Measurements from ENCODE around the gene CFL1. TPM values are rescaled to one million over a fixed set of nuclear protein-coding genes. Genes with fewer than 3 reads are reported as not detected.

Gene CFL1
- total RNA-seq, 1 experiment from 2014 or later, result 611 TPM

DNA sequence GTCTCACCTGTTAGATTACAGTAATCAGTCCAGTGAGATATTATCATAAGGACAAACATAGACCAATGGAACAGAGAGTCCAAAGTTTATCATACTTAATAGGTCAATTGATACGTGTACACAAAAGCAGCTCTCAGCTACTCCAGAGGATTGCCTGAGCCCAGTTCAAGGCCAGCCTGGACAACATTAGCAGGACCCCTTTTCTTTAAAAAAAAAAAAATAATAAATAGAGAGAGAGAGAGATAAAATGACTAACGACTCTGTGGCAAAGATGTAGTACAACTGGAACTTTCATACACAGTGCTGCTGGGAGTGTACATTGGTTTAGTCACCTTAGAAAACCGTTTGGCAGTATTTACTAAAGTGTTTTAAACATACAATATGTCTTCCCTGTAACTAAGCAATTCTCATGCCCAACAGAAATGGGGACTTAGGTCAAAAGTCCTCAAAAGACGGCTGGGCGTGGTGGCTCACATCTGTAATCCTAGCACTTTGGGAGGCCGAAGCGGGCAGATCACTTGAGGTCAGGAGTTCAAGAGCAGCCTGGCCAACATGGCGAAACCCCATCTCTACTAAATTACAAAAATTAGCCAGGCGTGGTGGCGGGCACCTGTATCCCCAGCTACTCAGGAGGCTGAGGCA lies 13.6 kb downstream of the CFL1 start:
- ChIA-PET POLR2A (interaction anchor here (1.1 kb wide), 1 partner anchor 132 kb away, joined by 3 read pairs; the partner anchor contains the start of gene KAT5), CTCF (interaction anchor here (0.9 to 2.2 kb wide), 3 partner anchors 15 to 133 kb away, joined by 3 to 4 read pairs (median 4); no protein-coding TSS in a partner anchor)
- Mint-ChIP-seq H3K27me3 (ENCODE audit: insufficient read depth, unreplicated experiment) (no peaks in the 10 kb centered on the region), H3K4me1 (ENCODE audit: insufficient read depth, unreplicated experiment) (no peaks in the 10 kb centered on the region), H3K4me3 (ENCODE audit: unreplicated experiment) (no peak overlapping the region), H3K36me3 (ENCODE audit: insufficient read depth, unreplicated experiment) (no peaks in the 10 kb centered on the region), H3K27ac (ENCODE audit: low read depth, unreplicated experiment) (no peak overlapping the region), H3K9me3 (ENCODE audit: unreplicated experiment) (no peaks in the 10 kb centered on the region)
- BruUV-seq (replicated peaks), result no TSS peak
- TF ChIP-seq, protein P1, sequence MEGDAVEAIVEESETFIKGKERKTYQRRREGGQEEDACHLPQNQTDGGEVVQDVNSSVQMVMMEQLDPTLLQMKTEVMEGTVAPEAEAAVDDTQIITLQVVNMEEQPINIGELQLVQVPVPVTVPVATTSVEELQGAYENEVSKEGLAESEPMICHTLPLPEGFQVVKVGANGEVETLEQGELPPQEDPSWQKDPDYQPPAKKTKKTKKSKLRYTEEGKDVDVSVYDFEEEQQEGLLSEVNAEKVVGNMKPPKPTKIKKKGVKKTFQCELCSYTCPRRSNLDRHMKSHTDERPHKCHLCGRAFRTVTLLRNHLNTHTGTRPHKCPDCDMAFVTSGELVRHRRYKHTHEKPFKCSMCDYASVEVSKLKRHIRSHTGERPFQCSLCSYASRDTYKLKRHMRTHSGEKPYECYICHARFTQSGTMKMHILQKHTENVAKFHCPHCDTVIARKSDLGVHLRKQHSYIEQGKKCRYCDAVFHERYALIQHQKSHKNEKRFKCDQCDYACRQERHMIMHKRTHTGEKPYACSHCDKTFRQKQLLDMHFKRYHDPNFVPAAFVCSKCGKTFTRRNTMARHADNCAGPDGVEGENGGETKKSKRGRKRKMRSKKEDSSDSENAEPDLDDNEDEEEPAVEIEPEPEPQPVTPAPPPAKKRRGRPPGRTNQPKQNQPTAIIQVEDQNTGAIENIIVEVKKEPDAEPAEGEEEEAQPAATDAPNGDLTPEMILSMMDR (IDR thresholded peaks at IDR 0.05; ENCODE audit: unreplicated experiment), result no peak
- intact Hi-C loops (cut with micrococcal nuclease), result no loop called here
- DNase-seq (ENCODE audit: unreplicated experiment), result no peak

DNA sequence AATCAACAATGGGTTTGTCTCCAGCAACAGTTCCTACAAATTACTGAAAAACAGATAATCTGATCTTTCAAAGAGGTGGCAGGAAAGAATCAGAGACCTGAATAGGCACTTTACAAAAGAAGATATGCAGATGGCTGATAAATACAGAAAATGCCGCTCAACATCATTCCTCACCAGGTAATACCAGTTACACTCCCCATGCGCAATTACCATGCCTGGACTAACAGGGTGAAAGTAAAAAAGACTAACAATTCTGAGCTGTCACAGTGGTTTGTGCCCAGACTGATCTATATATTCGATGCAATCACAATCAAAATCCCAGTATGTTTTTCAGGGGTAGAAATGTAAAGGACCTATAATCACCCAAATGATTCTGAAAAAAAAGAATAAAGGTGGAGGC lies 14.2 kb downstream of the CFL1 start:
- no peak for DNase-seq (ENCODE audit: unreplicated experiment)
- no TSS peak for BruUV-seq (replicated peaks)
- TF ChIP-seq, protein P1 (IDR thresholded peaks at IDR 0.05; ENCODE audit: unreplicated experiment), result no peak
- no peaks in the 10 kb centered on the region for H3K9me3 Mint-ChIP-seq (ENCODE audit: unreplicated experiment)
- intact Hi-C loops (cut with micrococcal nuclease), result no loop called here
- CTCF ChIA-PET, result interaction anchor here (1.0 to 2.3 kb wide), 3 partner anchors 14 to 132 kb away, joined by 4 to 7 read pairs (median 4); no protein-coding TSS in a partner anchor
- no peak overlapping the region for H3K27ac Mint-ChIP-seq (ENCODE audit: low read depth, unreplicated experiment)
- POLR2A ChIA-PET, result interaction anchor here (1.1 to 1.9 kb wide), 2 partner anchors 15 to 131 kb away, joined by 3 to 8 read pairs; partner anchors contain the start of genes CFL1 and KAT5
- H3K27me3 Mint-ChIP-seq (ENCODE audit: insufficient read depth, unreplicated experiment), result no peaks in the 10 kb centered on the region
- no peaks in the 10 kb centered on the region for H3K36me3 Mint-ChIP-seq (ENCODE audit: insufficient read depth, unreplicated experiment)
- H3K4me1 Mint-ChIP-seq (ENCODE audit: insufficient read depth, unreplicated experiment), result no peaks in the 10 kb centered on the region
- H3K4me3 Mint-ChIP-seq (ENCODE audit: unreplicated experiment), result no peak overlapping the region

DNA sequence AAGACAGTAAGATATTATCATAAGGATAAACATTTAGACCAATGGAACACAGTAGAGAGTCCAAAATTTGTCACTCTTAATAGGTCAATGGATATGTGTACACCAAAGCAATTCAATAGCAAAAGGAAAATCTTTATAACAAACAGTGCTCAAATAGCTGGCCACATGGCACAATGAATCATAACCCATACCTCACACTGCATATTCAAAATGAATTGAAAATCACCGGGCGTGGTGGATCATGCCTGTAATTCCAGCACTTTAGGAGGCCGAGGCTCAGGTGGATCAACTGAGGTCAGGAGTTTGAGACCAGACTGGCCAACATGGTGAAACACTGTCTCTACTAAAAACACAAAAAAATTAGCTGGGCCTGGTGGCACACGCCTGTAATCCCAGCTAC lies 15.8 kb downstream of the CFL1 start:
- H3K9me3 Mint-ChIP-seq (ENCODE audit: unreplicated experiment), result no peaks in the 10 kb centered on the region
- POLR2A ChIA-PET, result interaction anchor here (0.6 to 1.9 kb wide), 4 partner anchors 8 to 356 kb away, joined by 3 to 8 read pairs (median 3); partner anchors contain the start of gene CFL1
- intact Hi-C loops (cut with micrococcal nuclease), result no loop called here
- CTCF ChIA-PET, result interaction anchor here (0.9 to 2.3 kb wide), 3 partner anchors 10 to 146 kb away, joined by 3 to 7 read pairs (median 4); no protein-coding TSS in a partner anchor
- H3K4me1 Mint-ChIP-seq (ENCODE audit: insufficient read depth, unreplicated experiment), result no peaks in the 10 kb centered on the region
- DNase-seq (ENCODE audit: unreplicated experiment), result no peak
- H3K27ac Mint-ChIP-seq (ENCODE audit: low read depth, unreplicated experiment), result no peak overlapping the region
- TF ChIP-seq, protein P1 (IDR thresholded peaks at IDR 0.05; ENCODE audit: unreplicated experiment), result no peak
- H3K36me3 Mint-ChIP-seq (ENCODE audit: insufficient read depth, unreplicated experiment), result no peaks in the 10 kb centered on the region
- BruUV-seq (replicated peaks), result no TSS peak
- H3K27me3 Mint-ChIP-seq (ENCODE audit: insufficient read depth, unreplicated experiment), result no peaks in the 10 kb centered on the region
- no peak overlapping the region for H3K4me3 Mint-ChIP-seq (ENCODE audit: unreplicated experiment)

DNA sequence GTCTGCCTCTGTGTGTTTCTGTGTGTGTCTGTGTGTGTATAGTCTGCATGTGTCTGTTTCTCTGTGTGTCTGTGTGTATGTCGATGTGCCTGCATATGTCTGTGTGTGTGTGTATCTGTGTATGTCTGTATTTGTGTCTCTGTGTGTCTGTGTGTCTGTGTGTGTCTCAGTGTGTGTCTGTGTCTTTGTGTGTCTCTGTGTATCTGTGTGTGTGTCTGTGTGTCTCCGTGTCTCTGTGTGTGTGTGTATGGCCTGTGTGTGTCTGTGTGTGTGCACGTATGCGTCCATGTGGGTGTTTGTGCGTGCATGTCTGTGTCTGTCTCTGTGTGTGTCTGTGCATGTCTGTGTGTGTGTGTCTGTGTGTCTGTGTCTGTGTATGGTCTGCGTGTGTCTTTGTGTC lies 23.8 kb downstream of the CFL1 start:
- intact Hi-C loops (cut with micrococcal nuclease), result no loop called here
- no peak for DNase-seq (ENCODE audit: unreplicated experiment)
- no TSS peak for BruUV-seq (replicated peaks)
- Mint-ChIP-seq H3K27me3 (ENCODE audit: insufficient read depth, unreplicated experiment) (peaks cover 33% of the 10 kb centered on the region), H3K36me3 (ENCODE audit: insufficient read depth, unreplicated experiment) (no peaks in the 10 kb centered on the region), H3K9me3 (ENCODE audit: unreplicated experiment) (peaks cover 6% of the 10 kb centered on the region), H3K4me3 (ENCODE audit: unreplicated experiment) (no peak overlapping the region), H3K4me1 (ENCODE audit: insufficient read depth, unreplicated experiment) (no peaks in the 10 kb centered on the region), H3K27ac (ENCODE audit: low read depth, unreplicated experiment) (no peak overlapping the region)
- CTCF ChIA-PET, result no interaction called here
- POLR2A ChIA-PET, result no interaction called here
- TF ChIP-seq, protein P1 (IDR thresholded peaks at IDR 0.05; ENCODE audit: unreplicated experiment), result no peak
